ENCODE results near the gene SDK2. TPM values are rescaled to one million over a fixed set of nuclear protein-coding genes. Genes with fewer than 3 reads are reported as not detected.

Gene SDK2
- total and polyA plus RNA-seq, 2 experiments from 2014 or later = 0.59 to 1.2 TPM

GRCh38 chr17:73410586-73411312, 233.5 kb downstream of the SDK2 start:
- H3K9me3 ChIP-seq (ENCODE audit: low read depth) = no peaks in the 10 kb centered on the region
- no peaks in the 10 kb centered on the region for H3K27me3 ChIP-seq
- no peaks in the 10 kb centered on the region for H3K79me2 ChIP-seq
- no peak for TF ChIP-seq EZH2 (IDR thresholded peaks at IDR 0.05; ENCODE audit: borderline replicate concordance)
- TF ChIP-seq CTCF (IDR thresholded peaks at IDR 0.05; ENCODE audit: poor library complexity) = no peak
- no peak for TF ChIP-seq EZH2phosphoT487 (IDR thresholded peaks at IDR 0.05; ENCODE audit: low read depth, severe bottlenecking, unreplicated experiment)
- no peak overlapping the region for H3K4me3 ChIP-seq
- no peak overlapping the region for H3K4me2 ChIP-seq
- no peak for DNase-seq (ENCODE audit: low spot score)
- no peak overlapping the region for H3K27ac ChIP-seq
- no peaks in the 10 kb centered on the region for H3K9me2 ChIP-seq (replicated peaks; ENCODE audit: insufficient read depth)
- H3K4me1 ChIP-seq (ENCODE audit: insufficient read depth) = no peaks in the 10 kb centered on the region
- H4K20me1 ChIP-seq (ENCODE audit: insufficient read depth, poor library complexity, severe bottlenecking) = no peaks in the 10 kb centered on the region
- no peak overlapping the region for H2AFZ ChIP-seq
- 57% methylated on average over 10 of the region's 11 CpGs for WGBS (ENCODE audit: low lambda C conversion rate, missing lambda C conversion rate)
- H3K36me3 ChIP-seq (replicated peaks; ENCODE audit: insufficient read depth, low read depth) = no peaks in the 10 kb centered on the region

- Histone ChIP-seq H3K4me2 (no peak overlapping the region), H3K27me3 (no peaks in the 10 kb centered on the region), H2AFZ (no peak overlapping the region), H4K20me1 (ENCODE audit: insufficient read depth, poor library complexity, severe bottlenecking) (no peaks in the 10 kb centered on the region), H3K36me3 (replicated peaks; ENCODE audit: insufficient read depth, low read depth) (no peaks in the 10 kb centered on the region), H3K4me1 (ENCODE audit: insufficient read depth) (no peaks in the 10 kb centered on the region), H3K79me2 (no peaks in the 10 kb centered on the region), H3K9me3 (ENCODE audit: low read depth) (no peaks in the 10 kb centered on the region), H3K9me2 (replicated peaks; ENCODE audit: insufficient read depth) (no peaks in the 10 kb centered on the region), H3K4me3 (no peak overlapping the region), H3K27ac (no peak overlapping the region)
- TF ChIP-seq EZH2 (IDR thresholded peaks at IDR 0.05; ENCODE audit: borderline replicate concordance) (no peak), CTCF (IDR thresholded peaks at IDR 0.05; ENCODE audit: poor library complexity) (no peak), EZH2phosphoT487 (IDR thresholded peaks at IDR 0.05; ENCODE audit: low read depth, severe bottlenecking, unreplicated experiment) (no peak)
- 85% methylated on average over 4 of the region's 4 CpGs for WGBS (ENCODE audit: low lambda C conversion rate, missing lambda C conversion rate)
- DNase-seq (ENCODE audit: low spot score) = no peak
Measured at GRCh38 chr17:73404246-73404645, 240.0 kb downstream of the SDK2 start.

DNA sequence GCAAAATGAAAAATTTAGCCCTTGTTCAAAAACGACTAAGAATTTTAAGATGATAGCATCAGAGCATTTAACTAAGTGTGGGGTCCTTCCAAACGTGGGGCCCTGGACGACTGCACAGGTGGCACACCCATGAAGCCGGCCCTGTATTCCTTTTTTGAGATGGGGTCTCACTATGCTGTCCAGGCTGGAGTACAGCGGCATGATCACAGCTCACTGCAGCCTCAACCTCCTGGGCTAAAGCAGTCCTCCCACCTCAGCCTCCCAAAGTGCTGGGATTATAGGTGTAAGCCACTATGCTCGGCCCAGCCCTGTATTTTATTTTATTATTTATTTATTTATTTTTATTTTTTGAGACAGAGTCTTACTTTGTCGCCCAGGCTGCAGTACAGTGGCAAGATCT, 241.8 kb downstream of the SDK2 start:
- Histone ChIP-seq H3K9me3 (ENCODE audit: low read depth) (no peaks in the 10 kb centered on the region), H3K79me2 (no peaks in the 10 kb centered on the region), H3K27me3 (no peaks in the 10 kb centered on the region), H3K4me3 (no peak overlapping the region), H2AFZ (no peak overlapping the region), H3K4me2 (no peak overlapping the region), H4K20me1 (ENCODE audit: insufficient read depth, poor library complexity, severe bottlenecking) (no peaks in the 10 kb centered on the region), H3K36me3 (replicated peaks; ENCODE audit: insufficient read depth, low read depth) (no peaks in the 10 kb centered on the region), H3K27ac (no peak overlapping the region), H3K4me1 (ENCODE audit: insufficient read depth) (no peaks in the 10 kb centered on the region), H3K9me2 (replicated peaks; ENCODE audit: insufficient read depth) (no peaks in the 10 kb centered on the region)
- 97% methylated on average over 7 of the region's 7 CpGs for WGBS (ENCODE audit: low lambda C conversion rate, missing lambda C conversion rate)
- TF ChIP-seq CTCF (IDR thresholded peaks at IDR 0.05; ENCODE audit: poor library complexity) = no peak
- no peak for TF ChIP-seq EZH2phosphoT487 (IDR thresholded peaks at IDR 0.05; ENCODE audit: low read depth, severe bottlenecking, unreplicated experiment)
- no peak for TF ChIP-seq EZH2 (IDR thresholded peaks at IDR 0.05; ENCODE audit: borderline replicate concordance)
- no peak for DNase-seq (ENCODE audit: low spot score)

Data from hepatocyte (in vitro differentiated cells).